B cell (primary cell): ENCODE measurements around the gene AKT3.

Source experiments
- EZH2 ChIP-seq: IDR thresholded peaks from 2 replicates; pipeline ENCODE4 v1.6.1; 2012; ENCODE audit warnings: borderline replicate concordance, low read depth, mild to moderate bottlenecking, moderate library complexity, low read length; ENCODE audit not compliant: insufficient read depth, poor library complexity, severe bottlenecking
- TF ChIP-seq, protein P1 (sequence below): fragments of 200-600 bp; IDR thresholded peaks from one replicate; pipeline ENCODE4 v1.8.0; 2022; ENCODE audit warnings: antibody characterized with exemption, mild to moderate bottlenecking

DNA sequence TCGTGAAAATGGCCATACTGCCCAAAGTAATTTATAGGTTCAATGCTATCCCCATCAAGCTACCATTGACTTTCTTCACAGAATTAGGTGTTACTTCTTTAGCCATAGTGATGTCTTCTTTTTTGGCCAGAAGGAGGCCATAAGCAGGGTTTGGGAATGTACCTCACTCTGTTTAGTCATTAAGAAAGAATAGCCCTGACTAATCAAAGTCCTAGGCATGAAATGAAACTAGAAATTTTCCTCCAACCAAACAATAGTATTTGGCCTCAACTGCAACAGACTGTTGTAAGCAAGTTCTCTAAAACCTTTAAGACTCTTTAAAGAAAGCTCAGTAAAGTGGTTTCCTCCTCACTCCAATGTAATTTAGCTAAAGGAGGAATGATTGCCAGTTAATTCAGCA, 163.9 kb downstream of the AKT3 start:
- TF ChIP-seq EZH2 = no peak
- TF ChIP-seq, protein P1, sequence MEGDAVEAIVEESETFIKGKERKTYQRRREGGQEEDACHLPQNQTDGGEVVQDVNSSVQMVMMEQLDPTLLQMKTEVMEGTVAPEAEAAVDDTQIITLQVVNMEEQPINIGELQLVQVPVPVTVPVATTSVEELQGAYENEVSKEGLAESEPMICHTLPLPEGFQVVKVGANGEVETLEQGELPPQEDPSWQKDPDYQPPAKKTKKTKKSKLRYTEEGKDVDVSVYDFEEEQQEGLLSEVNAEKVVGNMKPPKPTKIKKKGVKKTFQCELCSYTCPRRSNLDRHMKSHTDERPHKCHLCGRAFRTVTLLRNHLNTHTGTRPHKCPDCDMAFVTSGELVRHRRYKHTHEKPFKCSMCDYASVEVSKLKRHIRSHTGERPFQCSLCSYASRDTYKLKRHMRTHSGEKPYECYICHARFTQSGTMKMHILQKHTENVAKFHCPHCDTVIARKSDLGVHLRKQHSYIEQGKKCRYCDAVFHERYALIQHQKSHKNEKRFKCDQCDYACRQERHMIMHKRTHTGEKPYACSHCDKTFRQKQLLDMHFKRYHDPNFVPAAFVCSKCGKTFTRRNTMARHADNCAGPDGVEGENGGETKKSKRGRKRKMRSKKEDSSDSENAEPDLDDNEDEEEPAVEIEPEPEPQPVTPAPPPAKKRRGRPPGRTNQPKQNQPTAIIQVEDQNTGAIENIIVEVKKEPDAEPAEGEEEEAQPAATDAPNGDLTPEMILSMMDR = no peak
